GM19467 (cell line): ENCODE data around the gene GNA12.
"Not testable (repeated sequence)": the region's sequence is repeated elsewhere in the genome, so short reads cannot be mapped to it uniquely, and the experiment has no call there.

Source experiments
- ATAC-seq: cut with Tn5 transposase; IDR thresholded peaks from one replicate; pipeline ENCODE4 v1.9.1; 2021; ENCODE audit warnings: mild to moderate bottlenecking, moderate library complexity; ENCODE audit not compliant: unreplicated experiment

The GNA12 gene

DNA sequence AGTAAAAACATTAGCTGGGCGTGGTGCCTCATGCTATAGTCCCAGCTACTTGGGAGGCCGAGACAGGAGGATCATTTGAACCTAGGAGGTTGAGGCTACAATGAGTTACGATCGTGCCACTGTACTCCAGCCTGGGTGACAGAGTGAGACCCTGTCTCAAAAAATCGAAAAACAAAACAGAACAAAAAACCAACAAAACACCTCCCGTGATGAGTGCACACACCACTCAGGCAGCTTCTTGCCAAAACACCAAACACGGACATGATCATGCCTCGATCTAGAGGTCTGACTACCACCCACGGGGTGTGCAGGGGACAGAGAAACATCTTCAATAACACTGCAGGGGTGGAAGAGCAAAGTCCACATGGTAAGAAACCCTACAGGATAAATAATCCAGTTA, 111.7 kb downstream of the GNA12 start:
- ATAC-seq = no peak

DNA sequence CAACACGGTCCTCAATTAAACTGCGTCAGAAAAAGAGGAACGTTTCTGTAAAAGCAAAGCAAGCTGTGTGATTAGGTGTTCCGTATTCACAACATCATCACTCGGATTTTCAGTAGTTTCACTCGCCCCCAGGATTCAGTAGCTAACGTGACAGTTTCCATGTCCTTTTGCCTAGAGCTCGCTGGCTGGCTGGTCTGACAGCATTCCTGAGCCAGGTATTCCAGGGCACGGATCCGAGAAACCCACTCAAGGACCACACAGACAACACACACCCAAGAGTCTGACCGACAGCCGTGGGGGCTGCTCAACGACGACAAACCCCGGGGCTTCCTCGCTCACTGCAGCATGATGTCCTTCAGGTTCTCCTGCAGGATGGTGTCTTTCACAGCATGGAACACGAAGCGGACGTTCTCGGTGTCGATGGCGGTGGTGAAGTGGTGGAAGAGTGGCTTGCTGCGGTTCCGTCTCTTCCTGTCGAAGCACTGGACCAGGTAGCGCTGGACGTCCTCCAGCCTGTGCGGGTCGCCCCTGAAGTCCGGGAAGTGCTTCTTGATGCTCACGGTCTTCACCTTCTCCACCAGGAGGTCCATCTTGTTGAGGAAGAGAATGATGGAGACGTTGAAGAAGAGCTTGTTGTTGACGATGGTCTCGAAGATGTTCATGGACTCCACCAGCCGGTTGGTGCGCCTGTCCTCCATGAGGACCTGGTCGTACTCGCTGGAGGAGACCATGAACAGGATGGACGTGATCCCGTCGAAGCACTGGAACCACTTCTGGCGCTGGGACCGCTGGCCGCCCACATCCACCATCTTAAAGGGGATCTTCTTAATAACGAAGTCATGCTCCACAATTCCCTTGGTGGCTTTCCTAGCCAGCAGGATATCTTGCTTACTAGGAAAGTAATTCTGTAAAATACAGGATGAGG, 113.0 kb downstream of the GNA12 start:
- ATAC-seq = no peak

DNA sequence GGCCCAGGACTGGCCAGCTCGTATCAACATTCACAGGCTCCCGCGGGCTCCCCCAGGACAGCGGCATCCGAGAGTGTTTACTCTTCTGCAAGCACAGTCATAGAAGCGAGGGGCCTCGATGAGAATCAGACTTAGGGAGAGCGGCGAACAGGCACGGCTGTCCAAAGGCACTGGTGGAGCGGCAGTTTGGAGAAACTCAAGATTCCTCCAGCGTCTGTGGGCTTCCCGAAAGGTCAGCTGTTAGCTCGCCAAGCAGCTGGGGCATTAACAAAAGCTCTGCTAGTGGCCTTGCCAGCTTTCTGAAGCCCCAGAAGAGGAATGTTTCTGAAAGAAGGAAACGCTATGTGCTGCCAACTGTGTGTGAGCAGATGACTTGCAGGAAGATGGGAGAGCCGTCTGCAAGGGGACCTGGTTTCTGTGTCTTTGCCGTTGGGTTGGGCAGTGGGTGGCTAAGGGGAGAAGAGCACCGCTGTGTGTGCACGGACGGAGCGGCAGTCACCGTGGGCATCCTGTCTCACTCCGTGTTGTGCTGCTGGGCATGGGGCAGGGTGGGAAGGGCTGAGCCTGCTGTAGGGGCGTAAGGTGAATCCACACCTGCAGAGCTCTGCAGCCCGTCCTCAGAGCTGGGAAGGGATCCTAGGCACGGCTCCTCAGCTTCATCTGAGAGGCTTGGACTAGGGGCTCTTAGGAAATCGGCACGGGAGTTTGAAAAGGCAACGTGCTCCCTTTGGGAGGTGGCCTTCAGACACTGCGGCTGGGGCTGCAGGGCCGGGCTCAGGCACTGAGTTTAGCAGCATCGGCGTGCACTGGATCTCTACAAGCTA, 114.0 kb downstream of the GNA12 start:
- ATAC-seq = no peak

DNA sequence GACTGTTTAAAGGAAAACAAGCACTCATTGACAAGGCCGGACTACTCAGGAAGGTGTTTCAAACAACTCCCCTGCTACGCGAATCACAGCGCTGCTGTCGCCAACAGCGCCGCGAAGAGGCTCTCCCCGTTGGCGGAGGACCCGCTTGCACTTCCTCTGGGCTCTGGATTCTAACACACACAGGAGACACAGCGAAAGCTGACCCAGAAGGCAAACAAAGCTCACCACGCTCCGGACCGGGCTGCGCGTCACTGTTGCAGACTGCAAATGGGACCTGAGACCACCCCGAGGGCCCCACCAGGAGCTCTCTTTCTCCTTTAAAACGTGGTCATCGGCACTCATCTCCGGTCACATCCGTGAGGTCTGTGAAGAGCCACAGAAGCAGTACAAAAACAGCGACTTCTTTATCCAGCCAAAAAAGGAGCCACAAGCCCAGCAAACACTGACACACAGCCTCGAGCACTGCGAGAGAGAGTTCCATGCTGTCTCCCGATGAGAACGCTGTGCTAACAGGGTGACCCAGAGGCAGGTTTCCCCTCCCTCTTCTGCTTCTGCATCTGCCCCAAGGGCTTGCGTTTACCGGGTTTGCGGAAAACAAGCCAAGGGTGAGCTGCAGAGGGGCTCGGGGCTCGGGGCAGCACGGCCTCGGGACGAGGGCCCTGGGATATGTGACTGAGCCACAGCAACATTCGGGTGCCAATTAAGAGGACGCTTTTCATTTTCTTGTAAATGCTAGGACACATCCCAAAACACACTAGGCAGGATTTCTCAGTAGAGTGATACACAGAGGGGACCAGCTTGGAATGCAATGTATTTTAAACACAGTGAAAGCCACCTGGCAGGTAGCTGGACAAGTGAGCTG, 114.8 kb downstream of the GNA12 start:
- no peak for ATAC-seq

DNA sequence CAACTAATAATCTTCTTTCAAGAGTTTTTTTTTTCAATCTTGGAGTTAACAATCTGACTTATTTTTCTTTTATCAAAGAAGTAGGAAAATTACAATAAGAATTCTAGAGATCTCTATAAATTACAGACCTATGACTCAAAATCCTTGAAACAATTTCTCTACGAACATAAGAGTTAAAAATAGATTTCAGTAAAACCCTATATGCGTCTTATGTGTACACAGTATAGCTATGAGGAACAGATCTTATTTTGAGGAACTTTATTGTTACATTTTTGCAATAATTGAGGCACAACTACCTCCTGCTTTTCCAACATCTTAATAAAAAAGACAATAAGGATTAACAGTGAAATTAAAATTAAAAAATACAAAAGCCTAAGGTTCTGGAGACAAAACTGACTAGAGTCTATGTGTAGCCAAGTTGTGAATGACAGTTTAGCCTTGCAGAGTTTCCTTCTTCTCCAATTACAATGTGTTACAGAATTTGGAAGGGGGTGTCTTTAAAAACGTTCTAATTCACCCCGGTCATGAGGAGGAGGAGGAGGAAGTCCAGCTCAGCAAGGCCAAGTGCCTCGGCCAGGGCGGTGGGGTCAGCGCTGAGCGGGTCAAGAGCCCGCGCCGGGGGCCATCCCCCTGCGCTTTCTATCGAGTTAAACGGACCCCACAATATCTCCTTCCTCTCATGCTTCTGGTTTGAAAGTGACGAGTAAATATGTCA, 115.6 kb downstream of the GNA12 start:
- no peak for ATAC-seq

DNA sequence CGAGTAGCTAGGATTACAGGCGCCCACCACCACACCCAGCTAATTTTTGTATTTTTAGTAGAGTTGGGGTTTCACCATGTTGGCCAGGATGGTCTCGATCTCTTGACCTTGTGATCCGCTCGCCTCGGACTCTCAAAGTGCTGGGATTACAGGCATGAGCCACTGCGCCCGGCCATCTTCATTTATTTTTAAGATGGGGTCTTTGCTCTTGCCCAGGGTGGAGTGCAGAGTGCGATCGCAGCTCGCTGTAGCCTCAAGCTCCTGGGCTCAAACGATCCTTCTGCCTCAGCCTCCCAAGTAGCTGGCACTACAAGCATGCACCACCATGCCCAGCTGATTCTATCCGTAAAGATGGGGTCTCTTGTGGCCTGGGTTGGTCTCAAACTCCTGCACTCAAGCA, 116.9 kb downstream of the GNA12 start:
- not testable (repeated sequence) for ATAC-seq

DNA sequence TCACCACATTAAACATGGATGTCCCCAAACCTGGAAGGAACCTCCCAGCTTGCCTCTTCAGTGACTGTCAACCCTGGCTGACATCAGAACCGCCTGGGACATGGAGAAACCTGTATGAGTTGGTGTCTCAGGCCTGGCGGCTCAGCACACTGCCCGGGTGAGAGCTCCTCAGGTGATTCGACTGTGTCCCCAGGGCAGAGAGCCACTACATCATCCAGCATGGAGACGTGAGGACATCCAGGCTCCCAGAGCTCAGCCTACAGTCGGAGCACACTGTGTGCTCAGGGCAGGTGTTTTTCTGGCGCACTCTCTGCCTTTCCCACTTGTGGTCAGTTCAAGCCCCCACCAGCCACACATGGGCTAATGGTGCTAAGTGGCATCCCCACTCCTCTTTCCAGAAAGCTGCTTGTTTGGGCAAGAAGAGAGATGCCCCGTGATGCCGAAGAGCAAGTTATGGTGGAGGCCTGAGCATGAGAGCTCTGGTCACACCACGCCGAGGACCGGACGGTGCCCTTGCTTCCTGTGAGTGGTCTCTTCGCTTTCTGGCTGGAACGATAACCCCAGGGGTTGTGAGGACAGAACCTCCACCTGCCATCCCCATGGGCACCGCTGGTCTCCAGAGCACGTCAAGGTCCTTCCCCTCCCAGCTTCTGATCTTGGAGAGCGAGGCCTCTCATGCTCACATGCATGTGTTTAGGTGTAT, 117.6 kb downstream of the GNA12 start:
- no peak for ATAC-seq

DNA sequence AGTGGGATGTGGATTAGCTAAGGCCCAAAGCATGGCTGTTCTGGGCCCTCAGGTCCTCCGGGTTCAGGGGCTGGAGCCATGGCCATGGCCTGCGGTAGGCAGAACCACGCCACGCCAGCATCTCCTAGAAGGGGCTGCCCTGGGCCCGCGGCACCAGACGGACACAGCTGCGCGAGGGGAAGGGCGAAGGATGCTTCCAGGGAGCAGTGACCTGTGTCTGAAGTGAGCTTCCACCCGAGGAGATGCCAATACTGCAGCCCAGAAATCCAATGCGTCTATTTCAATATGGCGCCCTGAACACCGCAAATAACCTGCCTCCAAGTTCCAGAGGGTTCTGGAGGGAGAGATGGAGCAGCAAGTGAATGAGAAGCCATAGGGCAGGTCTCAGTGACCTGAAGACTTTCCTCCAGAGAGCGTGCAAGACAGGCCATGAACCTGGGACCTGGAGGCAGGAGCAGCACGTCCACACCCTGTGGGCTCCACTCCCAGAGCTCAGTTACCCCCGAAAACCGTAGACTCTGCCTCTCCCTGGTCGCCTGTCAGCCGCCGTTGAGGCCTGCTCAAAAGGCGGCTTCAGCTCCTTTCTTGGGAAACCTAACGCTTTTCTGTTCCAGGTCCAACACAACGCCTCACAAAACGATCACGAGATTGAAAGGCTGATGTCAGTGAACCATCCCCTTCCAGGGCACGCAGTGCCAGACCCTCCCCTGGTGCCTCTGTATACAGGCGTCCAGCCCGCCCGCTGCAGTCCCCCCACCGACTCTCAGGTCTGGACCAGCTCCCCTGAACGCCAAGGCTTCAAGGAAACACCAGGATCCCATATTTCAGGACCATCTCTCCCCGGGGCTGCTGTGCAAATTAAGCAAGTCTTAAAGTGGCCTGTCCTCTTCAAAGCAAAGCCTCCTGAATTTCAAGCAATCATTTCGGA, 118.7 kb downstream of the GNA12 start:
- no peak for ATAC-seq

DNA sequence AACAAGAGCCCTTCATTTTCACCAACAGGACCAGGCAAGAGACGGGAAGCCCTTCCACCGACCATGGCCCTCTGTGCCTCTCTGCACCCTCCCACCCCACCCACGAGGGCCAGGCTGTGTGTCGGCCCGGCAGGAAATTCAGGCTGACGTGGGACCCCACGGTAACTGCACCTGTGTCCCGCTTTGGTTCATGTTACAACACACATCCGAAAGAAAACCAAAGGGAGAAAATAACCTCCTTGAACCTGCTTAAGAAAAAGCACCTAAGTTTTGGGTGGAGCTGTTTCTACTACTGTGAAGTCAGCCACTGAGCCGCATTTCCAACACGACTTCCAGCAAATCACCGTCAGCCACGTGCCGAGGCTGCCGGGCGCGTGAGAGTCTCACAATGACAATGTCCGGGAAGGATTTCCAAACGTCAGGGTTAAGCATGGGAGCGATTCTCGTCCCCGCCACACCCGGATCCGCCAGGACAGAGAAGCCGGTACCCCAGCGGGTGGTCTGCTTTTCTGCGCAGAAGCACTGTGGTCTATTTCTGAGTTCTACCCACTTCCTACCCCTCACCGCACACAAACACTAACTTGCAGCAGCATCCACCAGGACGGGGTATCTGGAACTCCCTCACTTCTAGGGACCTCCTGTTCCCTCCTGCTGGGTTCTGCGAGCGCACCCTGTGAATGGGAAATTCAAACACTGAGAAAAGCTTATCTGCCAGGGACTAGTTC, 119.5 kb downstream of the GNA12 start:
- no peak for ATAC-seq

DNA sequence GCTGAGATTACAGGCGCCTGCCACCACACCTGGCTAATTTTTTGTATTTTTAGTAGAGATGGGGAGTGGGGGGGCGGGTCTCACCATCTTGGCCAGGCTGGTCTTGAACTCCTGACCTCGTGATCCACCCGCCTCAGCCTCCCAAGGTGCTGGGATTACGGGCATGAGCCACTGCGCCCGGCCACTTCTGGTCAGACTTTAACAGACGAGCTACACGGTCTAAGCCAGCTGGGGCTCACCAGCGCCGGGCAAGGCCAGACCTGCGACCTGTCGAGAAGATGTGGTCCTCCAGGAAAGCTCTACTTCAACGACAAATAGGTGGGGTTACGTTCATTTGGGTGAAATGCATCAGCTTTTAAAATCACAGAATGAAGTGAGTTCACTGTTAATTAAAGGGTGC, 120.1 kb downstream of the GNA12 start:
- not testable (repeated sequence) for ATAC-seq

DNA sequence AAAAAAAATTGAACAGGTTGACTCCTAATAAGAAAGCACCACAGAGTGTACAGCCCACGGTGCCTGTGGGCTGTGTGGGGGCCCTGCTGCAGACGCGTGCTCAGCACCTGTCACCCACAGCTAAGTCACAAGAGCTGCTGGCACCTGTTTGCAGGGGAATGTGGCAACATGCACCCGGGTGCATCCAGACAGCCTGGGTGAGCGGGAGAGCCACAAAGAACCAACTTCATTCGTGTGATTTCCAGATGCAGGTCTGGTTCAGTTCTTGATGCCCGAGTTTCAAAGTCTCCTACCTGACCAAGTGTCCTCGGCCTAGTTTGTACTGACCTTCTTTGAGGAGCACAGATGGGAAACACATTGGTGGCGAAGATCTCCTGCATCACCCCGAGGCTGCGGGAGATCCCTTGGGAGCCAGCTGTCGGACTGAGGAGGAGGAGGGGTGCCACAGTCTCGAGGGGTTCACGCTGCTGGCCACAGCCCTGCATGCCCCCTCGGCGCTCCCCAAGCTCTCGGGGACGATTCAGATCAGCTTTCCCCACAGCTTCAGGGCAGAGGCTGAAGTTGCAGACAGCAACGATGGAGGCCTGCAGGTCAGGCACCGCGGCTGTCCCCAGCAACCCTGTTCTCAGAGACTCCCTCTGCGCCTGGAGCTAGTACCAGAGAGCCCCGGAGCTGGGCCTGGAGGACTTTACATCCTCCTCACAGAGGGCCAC, 120.8 kb downstream of the GNA12 start:
- no peak for ATAC-seq

DNA sequence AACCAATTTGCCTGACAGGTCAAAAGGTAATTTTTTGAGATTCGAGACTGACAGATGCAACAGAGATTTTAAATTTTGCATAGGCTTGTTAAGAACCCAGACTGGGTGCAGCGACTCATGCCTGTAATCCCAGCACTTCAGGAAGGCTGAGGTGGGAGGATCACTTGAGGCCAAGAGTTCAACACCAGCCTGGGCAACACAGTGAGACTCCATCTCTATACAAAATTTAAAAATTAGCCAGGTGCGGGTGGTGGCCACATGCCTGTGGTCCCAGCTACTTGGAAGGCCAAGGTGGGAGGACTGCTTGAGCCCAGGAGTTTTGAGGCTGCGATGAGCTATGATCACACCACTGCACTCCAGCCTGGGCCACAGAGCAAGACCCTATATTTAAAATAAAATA, 121.5 kb downstream of the GNA12 start:
- ATAC-seq = no peak

DNA sequence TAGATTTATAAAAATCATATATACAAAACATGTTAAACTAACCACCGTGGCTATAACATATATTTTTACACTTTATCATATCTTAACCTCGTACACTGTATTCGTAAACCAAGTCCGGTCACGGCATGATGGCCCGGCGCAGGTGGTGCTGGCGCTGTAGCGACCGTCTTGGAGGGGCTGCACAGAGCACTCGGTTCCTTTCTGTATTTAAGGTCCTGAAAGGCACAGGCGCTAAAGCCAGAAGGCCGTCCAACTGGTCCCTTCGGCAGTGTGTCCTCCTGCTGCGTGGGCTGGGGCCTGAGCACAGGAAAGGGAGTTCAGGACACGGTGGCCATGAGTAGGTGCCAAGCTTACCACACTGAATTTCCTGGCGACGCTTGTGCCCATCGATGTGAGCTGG, 122.3 kb downstream of the GNA12 start:
- no peak for ATAC-seq

DNA sequence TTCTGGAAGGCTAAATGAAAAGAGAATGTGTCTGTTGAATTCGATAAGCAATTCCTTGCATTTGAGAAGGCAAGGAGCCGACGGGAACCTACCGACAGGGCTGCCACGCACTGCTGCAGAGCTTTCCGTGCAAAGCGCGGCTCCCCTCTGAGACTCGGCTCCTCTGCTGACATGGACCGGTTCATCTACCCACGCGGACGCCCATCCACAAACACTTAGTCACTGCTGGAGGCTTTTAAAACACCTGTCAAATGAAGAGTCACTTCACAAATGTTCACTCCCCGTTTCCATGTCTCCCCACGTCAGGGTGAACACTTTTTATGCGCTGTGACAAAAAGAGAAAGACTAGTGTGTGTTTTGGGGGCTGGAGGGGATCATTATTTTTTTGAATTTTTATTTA, 124.1 kb downstream of the GNA12 start:
- no peak for ATAC-seq

DNA sequence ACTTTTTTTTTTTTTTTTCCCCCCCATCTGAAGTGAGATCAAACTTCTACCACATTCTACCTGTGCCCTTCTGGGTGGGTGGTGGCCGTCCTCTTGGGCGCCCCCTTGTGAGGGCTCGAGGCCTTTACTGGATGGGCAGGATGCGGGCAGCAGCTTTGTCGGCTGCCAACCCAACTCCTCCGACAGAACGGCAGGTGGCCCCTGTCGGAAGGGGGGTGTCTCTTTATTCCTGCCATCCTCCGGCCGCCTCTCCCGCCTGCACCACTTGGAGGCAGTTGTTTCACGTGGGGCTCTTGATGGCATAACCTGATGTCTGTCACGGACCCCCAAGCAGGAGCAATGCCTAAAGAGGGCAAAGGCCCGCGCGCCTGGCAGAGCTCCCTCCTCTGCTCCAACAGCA, 125.1 kb downstream of the GNA12 start:
- ATAC-seq = no peak

DNA sequence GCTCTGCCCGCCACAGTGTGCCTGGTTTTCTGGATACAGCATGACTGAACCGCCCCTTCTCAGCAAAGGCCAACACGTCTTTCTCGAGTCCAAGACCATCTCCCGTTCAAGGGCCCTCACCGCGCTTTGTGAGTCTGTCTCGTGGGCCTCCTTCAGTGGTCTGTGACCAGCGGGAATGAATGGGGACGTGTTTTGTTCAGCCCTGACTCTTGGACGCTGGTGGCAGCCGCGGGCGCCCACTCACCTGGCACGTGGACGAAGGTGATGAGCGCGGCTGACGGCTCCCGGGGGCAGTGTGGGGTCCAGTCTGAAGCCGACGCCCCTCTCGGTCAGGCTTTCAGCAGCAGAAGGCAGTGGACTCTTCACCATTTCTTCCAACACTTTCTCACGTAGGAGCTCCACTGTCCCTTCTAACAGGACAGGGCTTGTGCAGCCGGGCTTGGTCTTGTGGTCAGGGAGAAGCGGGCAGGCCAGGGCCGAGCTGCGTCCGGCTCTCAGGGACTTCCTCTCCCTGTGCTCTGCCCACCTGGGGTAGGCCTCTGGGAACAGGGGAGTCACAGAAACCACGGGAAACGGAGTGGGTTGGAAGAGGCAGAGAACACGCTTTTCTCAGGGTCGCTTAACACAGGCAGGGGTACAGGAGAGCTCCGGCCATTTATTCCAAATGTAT, 125.7 kb downstream of the GNA12 start:
- ATAC-seq = no peak
